GM10266 (cell line): Measurements from ENCODE around the gene RRP1B.

Experiments
- DNase-seq: peaks from one replicate; pipeline ENCODE4 v3.0.0; 2012; ENCODE audit errors: extremely low spot score
- TF ChIP-seq, protein P1 (sequence below): IDR thresholded peaks from 2 replicates; pipeline ENCODE4 v1.5.1; 2012; ENCODE audit warnings: mild to moderate bottlenecking, low read depth; ENCODE audit not compliant: control insufficient read depth, insufficient read depth; ENCODE audit errors: missing control alignments

The RRP1B gene

DNA sequence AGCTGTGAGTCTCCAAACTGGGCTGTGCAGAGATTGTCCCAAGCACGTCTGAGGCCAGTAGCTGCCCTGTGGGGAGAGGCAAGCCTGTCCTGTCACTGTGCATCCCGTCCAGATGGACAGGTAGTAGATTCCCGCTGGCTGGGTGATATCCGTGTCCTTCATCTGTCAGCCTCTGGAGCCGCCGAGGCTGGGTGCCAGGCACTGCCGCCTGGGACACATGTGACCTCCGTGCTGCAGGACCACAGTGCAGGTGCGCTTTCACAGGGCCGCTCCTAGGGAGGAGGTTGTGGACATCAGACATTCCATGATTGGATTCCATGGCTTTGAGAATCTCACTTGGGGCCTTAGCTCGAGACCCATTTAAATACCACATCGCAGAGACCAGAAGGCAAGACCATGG lies 64.3 kb downstream of the RRP1B start:
- TF ChIP-seq, protein P1, sequence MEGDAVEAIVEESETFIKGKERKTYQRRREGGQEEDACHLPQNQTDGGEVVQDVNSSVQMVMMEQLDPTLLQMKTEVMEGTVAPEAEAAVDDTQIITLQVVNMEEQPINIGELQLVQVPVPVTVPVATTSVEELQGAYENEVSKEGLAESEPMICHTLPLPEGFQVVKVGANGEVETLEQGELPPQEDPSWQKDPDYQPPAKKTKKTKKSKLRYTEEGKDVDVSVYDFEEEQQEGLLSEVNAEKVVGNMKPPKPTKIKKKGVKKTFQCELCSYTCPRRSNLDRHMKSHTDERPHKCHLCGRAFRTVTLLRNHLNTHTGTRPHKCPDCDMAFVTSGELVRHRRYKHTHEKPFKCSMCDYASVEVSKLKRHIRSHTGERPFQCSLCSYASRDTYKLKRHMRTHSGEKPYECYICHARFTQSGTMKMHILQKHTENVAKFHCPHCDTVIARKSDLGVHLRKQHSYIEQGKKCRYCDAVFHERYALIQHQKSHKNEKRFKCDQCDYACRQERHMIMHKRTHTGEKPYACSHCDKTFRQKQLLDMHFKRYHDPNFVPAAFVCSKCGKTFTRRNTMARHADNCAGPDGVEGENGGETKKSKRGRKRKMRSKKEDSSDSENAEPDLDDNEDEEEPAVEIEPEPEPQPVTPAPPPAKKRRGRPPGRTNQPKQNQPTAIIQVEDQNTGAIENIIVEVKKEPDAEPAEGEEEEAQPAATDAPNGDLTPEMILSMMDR, result no peak
- DNase-seq, result no peak

- DNase-seq, result no peak
- TF ChIP-seq, protein P1, result no peak
These were observed 67.5 kb downstream of the RRP1B start for GRCh38 chr21:43726686-43727518.

DNA sequence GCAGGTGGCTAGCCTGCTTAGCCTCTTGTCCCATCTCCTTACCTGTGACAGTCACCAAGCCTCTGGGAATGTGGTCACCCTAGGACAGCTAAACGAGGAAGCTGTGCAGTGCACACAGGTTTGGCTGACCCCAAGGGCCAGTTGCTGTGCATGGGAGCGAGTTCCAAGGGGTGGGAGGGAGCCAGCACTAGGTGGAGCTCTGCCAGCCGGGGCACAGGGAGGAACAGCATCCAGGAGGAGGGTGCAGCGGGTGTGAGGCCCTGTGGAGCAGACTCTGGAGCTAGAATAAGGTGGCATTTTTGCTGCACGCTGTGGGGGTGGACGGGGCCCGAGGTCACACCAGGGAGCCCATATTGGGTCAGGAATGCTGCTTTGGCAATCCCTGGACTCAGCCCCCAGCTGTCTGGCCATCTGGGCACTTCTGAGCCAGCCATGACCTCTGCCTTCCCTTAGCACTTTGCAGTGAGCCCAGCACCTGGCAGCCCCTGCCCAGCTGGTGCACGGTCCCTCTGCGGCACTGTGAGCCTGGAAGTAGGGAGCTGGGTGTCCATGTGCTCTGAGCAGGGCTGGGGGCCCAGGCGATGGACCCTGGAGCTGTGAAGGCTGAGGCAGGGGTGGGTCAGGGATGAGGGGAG lies 68.3 kb downstream of the RRP1B start:
- no peak for DNase-seq
- TF ChIP-seq, protein P1, result no peak

DNA sequence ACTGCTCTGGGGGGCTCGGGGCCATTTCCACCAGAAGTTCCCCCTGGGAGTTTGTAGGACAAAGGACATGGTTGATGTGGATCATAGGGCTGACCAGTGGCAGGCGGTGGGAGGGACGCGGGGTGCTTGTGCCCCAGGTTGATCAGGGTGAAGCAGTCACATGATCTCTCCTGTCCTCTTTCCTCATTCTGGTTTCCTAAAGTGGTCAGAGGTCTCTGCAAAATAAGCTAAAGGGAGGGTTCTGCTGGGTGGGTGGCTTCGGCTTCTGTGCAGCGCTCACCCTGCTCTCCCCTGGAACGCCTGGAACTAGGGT lies 68.8 kb downstream of the RRP1B start:
- TF ChIP-seq, protein P1, result no peak
- DNase-seq, result no peak

- TF ChIP-seq, protein P1, result peak; percentile 25
- DNase-seq, result peak; percentile 89
These were observed 69.4 kb downstream of the RRP1B start for GRCh38 chr21:43728467-43729390.

DNA sequence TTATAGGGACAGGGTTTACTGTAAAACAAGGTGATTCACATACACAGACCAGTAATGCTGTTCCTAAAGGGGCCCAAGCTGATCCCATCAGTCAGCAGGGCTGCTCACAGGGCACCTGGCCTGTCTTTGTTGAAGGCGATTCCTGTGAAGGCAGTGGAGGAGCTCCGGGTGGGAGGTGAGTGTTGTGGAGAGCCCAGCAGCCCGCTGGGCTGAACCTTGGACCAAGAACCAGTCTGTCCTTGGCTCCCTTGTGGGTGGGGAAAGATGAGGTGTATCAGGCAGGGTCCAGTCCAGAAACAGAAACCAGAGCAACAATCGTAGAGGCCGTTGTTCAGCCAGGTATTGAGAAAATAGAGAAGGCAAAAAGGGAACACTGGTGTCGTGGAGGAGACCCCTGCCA lies 72.1 kb downstream of the RRP1B start:
- no peak for DNase-seq
- TF ChIP-seq, protein P1, result no peak
